T-helper 17 cell (primary cell): Measurements from ENCODE around the gene MLIP. TPM values are rescaled to one million over a fixed set of nuclear protein-coding genes. Genes with fewer than 3 reads are reported as not detected.
"Not testable (repeated sequence)": the region's sequence is repeated elsewhere in the genome, so short reads cannot be mapped to it uniquely, and the experiment has no call there.

Source experiments
- ATAC-seq: fragments of 150-1000 bp; cut with Tn5 transposase; 2 replicates; pipeline ENCODE4 v1.10.0; 2021; ENCODE audit warnings: mild to moderate bottlenecking, moderate library complexity
- DNase-seq, 3 donors: peaks; one replicate each; pipeline versions ENCODE4 v3.0.0 to v3.0.0-alpha.2; 2020 to 2021
- H3K9me3 ChIP-seq: one replicate; pipeline ENCODE4 v1.7.0; 2013; ENCODE audit warnings: low read length, mild to moderate bottlenecking; ENCODE audit not compliant: control insufficient read depth, poor library complexity, severe bottlenecking
- H3K27ac Mint-ChIP-seq: one replicate; pipeline ENCODE4 v1.8.0; 2022; ENCODE audit warnings: mild to moderate bottlenecking, moderate library complexity, mixed read lengths
- H3K27me3 Mint-ChIP-seq: one replicate; pipeline ENCODE4 v1.8.0; 2022; ENCODE audit warnings: mixed read lengths
- H3K36me3 Mint-ChIP-seq: one replicate; pipeline ENCODE4 v1.8.0; 2022; ENCODE audit warnings: low read depth, mixed read lengths
- H3K4me1 Mint-ChIP-seq: one replicate; pipeline ENCODE4 v1.8.0; 2022; ENCODE audit warnings: mild to moderate bottlenecking, mixed read lengths
- H3K4me3 Mint-ChIP-seq: one replicate; pipeline ENCODE4 v1.8.0; 2022; ENCODE audit warnings: mild to moderate bottlenecking, moderate library complexity, mixed read lengths
- total RNA-seq, 4 donors: library from RNA in 2 of 4; stranded (reverse) in 2 of 4; gene quantifications; one replicate each; pipeline ENCODE4 v1.2.3 and lab custom pipeline; 2022 to 2026

Gene MLIP
- total RNA-seq = not detected
- 0 reads per million in 2 donors for total RNA-seq (lab: John Stamatoyannopoulos, UW)

- Mint-ChIP-seq H3K27ac (no peak within 1 kb of the TSS), H3K4me3 (no peak within 1 kb of the TSS), H3K4me1 (no peaks in the 10 kb centered on the region), H3K27me3 (no peaks in the 10 kb centered on the region), H3K36me3 (no peaks in the 10 kb centered on the region)
- ATAC-seq (no peak), DNase-seq (no peak)
- H3K9me3 ChIP-seq = no peaks in the 10 kb centered on the region
Measured at GRCh38 chr6:54111341-54112045, at the start of gene MLIP. Gene MLIP, plus strand, starts transcription at chr6:54111443. Its CDS starts 37 bp downstream, at chr6:54111480.

GRCh38 chr6:54063228-54063539 lies 48.1 kb upstream of the MLIP start:
- H3K4me1 Mint-ChIP-seq = no peaks in the 10 kb centered on the region
- DNase-seq = no peak
- no peak for ATAC-seq
- H3K36me3 Mint-ChIP-seq = no peaks in the 10 kb centered on the region
- H3K27ac Mint-ChIP-seq = no peak overlapping the region
- H3K4me3 Mint-ChIP-seq = peak overlapping the region; percentile 41
- H3K27me3 Mint-ChIP-seq = peaks cover 4% of the 10 kb centered on the region
- no peaks in the 10 kb centered on the region for H3K9me3 ChIP-seq

GRCh38 chr6:54068694-54069093 lies 42.5 kb upstream of the MLIP start:
- H3K4me1 Mint-ChIP-seq = no peaks in the 10 kb centered on the region
- no peaks in the 10 kb centered on the region for H3K9me3 ChIP-seq
- H3K36me3 Mint-ChIP-seq = no peaks in the 10 kb centered on the region
- no peak overlapping the region for H3K4me3 Mint-ChIP-seq
- H3K27me3 Mint-ChIP-seq = peaks cover 19% of the 10 kb centered on the region
- ATAC-seq (no peak), DNase-seq (no peak)
- H3K27ac Mint-ChIP-seq = no peak overlapping the region

- Mint-ChIP-seq H3K27me3 (peaks cover 19% of the 10 kb centered on the region), H3K27ac (no peak overlapping the region), H3K36me3 (no peaks in the 10 kb centered on the region), H3K4me1 (no peaks in the 10 kb centered on the region), H3K4me3 (no peak overlapping the region)
- DNase-seq (no peak), ATAC-seq (no peak)
- peaks cover 3% of the 10 kb centered on the region for H3K9me3 ChIP-seq
Measured at GRCh38 chr6:54070025-54070424, 41.2 kb upstream of the MLIP start.

GRCh38 chr6:54071821-54072340 lies 39.4 kb upstream of the MLIP start:
- ATAC-seq (no peak), DNase-seq (no peak)
- Mint-ChIP-seq H3K4me3 (no peak overlapping the region), H3K27ac (no peak overlapping the region), H3K36me3 (no peaks in the 10 kb centered on the region), H3K4me1 (no peaks in the 10 kb centered on the region), H3K27me3 (peaks cover 19% of the 10 kb centered on the region)
- H3K9me3 ChIP-seq = peaks cover 5% of the 10 kb centered on the region

GRCh38 chr6:54072635-54073313 lies 38.5 kb upstream of the MLIP start:
- Mint-ChIP-seq H3K4me1 (no peaks in the 10 kb centered on the region), H3K27ac (peak overlapping the region; percentile 34), H3K27me3 (peaks cover 19% of the 10 kb centered on the region), H3K36me3 (no peaks in the 10 kb centered on the region), H3K4me3 (no peak overlapping the region)
- peaks cover 5% of the 10 kb centered on the region for H3K9me3 ChIP-seq
- ATAC-seq = no peak
- DNase-seq = no peak

- Mint-ChIP-seq H3K27ac (no peak overlapping the region), H3K4me1 (no peaks in the 10 kb centered on the region), H3K36me3 (no peaks in the 10 kb centered on the region), H3K4me3 (no peak overlapping the region), H3K27me3 (peaks cover 19% of the 10 kb centered on the region)
- ATAC-seq = no peak
- DNase-seq = no peak
- H3K9me3 ChIP-seq = peaks cover 5% of the 10 kb centered on the region
Measured at GRCh38 chr6:54073487-54073886, 37.8 kb upstream of the MLIP start.

- DNase-seq (no peak), ATAC-seq (no peak)
- peaks cover 5% of the 10 kb centered on the region for H3K9me3 ChIP-seq
- Mint-ChIP-seq H3K27ac (no peak overlapping the region), H3K27me3 (peaks cover 19% of the 10 kb centered on the region), H3K4me1 (no peaks in the 10 kb centered on the region), H3K4me3 (no peak overlapping the region), H3K36me3 (no peaks in the 10 kb centered on the region)
Measured at GRCh38 chr6:54074109-54074508, 37.1 kb upstream of the MLIP start.

- Mint-ChIP-seq H3K4me3 (no peak overlapping the region), H3K36me3 (no peaks in the 10 kb centered on the region), H3K27me3 (peaks cover 19% of the 10 kb centered on the region), H3K4me1 (no peaks in the 10 kb centered on the region), H3K27ac (no peak overlapping the region)
- ATAC-seq = no peak
- no peak for DNase-seq
- H3K9me3 ChIP-seq = peaks cover 5% of the 10 kb centered on the region
Measured at GRCh38 chr6:54074578-54075195, 36.6 kb upstream of the MLIP start.

- Mint-ChIP-seq H3K4me1 (no peaks in the 10 kb centered on the region), H3K36me3 (no peaks in the 10 kb centered on the region), H3K27me3 (peaks cover 15% of the 10 kb centered on the region), H3K4me3 (no peak overlapping the region), H3K27ac (no peak overlapping the region)
- peaks cover 5% of the 10 kb centered on the region for H3K9me3 ChIP-seq
- DNase-seq (no peak), ATAC-seq (no peak)
Measured at GRCh38 chr6:54076159-54076789, 35.0 kb upstream of the MLIP start.

GRCh38 chr6:54081499-54081898 lies 29.7 kb upstream of the MLIP start:
- not testable (repeated sequence) for H3K27ac Mint-ChIP-seq, H3K4me1 Mint-ChIP-seq, H3K4me3 Mint-ChIP-seq, ATAC-seq, H3K36me3 Mint-ChIP-seq, DNase-seq, H3K9me3 ChIP-seq
- peaks cover 12% of the 10 kb centered on the region for H3K27me3 Mint-ChIP-seq

GRCh38 chr6:54083287-54083686 lies 28.0 kb upstream of the MLIP start:
- ATAC-seq (no peak), DNase-seq (no peak)
- no peak overlapping the region for H3K4me3 Mint-ChIP-seq
- H3K36me3 Mint-ChIP-seq = no peaks in the 10 kb centered on the region
- H3K9me3 ChIP-seq = no peaks in the 10 kb centered on the region
- no peaks in the 10 kb centered on the region for H3K4me1 Mint-ChIP-seq
- H3K27me3 Mint-ChIP-seq = peaks cover 12% of the 10 kb centered on the region
- no peak overlapping the region for H3K27ac Mint-ChIP-seq

GRCh38 chr6:54084231-54084630 lies 27.0 kb upstream of the MLIP start:
- H3K27me3 Mint-ChIP-seq = peaks cover 12% of the 10 kb centered on the region
- no peaks in the 10 kb centered on the region for H3K9me3 ChIP-seq
- no peaks in the 10 kb centered on the region for H3K36me3 Mint-ChIP-seq
- no peaks in the 10 kb centered on the region for H3K4me1 Mint-ChIP-seq
- H3K27ac Mint-ChIP-seq = no peak overlapping the region
- no peak overlapping the region for H3K4me3 Mint-ChIP-seq
- no peak for DNase-seq
- ATAC-seq = no peak
